NCI-H524 (cell line): ENCODE results near the gene PNPLA3.

ENCODE experiments used
- DNase-seq, 2 experiments: peaks; one replicate each; lab custom pipeline; 2025; lab: John Stamatoyannopoulos, UW

Gene PNPLA3

DNA sequence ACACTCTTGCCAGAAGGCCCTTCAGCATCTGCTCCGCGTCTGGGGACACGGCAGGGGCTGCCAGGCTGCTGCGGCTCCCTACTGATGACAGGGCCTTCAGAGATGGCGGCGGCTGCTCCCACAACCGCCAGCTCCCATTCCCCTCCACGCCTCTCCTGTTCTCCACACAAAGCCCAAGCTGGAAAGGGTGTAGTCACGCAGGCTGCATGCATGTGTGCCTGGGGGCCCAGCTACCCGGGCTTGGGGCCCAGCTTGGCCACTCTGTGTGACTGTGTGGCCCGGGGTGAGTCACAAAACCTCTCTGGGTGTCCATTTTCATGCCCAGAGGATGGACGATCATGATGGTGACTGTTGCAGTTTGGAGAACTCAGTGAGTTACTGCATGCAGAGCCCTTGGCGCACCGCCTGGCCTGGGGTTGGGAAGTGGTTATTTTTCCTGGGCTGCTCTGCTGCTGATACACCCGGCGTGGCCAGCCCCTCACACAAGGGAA, 68.8 kb downstream of the PNPLA3 start:
- DNase-seq = peak in 1 of 2 experiments; percentile 8

DNA sequence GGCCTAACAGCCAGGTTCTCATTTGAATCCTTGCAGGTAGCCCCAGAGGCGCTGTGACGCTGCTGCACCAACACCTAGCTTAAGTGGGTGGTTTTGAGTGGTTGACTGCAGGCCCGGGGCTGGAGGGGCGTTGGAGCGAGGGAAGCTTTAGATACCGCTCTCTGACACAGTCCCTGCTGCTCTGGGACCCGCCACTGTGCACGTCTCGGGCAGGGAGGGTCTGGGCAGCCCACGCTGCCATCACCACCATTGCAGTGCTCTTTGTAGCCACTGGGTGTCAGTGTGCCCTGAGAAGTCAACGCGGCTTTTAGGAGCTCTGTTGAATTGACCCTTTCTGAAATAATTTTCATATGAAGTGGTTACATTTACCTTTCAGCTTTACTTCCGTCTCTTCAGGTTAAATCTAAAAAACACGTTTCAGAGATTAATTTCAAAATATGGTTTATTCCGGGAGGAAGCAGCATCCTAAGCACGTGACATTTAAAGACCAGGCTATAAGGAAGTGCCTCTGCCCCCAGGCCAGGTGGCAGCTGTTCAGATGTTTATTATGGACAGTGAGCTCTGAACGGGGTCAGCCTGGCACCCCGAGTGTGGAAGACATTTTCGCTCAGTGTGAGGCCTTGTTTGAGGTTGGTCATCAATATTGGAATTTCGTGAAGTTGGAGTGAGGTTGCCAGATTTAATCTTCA, 69.6 kb downstream of the PNPLA3 start:
- DNase-seq = peak; percentile 15 to 66

GRCh38 chr22:43994006-43994405, 70.4 kb downstream of the PNPLA3 start:
- DNase-seq = no peak

GRCh38 chr22:43994416-43994815, 70.8 kb downstream of the PNPLA3 start:
- DNase-seq = no peak

- no peak for DNase-seq
These were observed 71.6 kb downstream of the PNPLA3 start for GRCh38 chr22:43995057-43995685.

- no peak for DNase-seq
These were observed 72.2 kb downstream of the PNPLA3 start for GRCh38 chr22:43995798-43996169.

GRCh38 chr22:43996170-43996980, 72.8 kb downstream of the PNPLA3 start:
- no peak for DNase-seq

- no peak for DNase-seq
These were observed 73.3 kb downstream of the PNPLA3 start for GRCh38 chr22:43996981-43997265.
